ENCODE results near the gene DHX32.

DHX32 gene

DNA sequence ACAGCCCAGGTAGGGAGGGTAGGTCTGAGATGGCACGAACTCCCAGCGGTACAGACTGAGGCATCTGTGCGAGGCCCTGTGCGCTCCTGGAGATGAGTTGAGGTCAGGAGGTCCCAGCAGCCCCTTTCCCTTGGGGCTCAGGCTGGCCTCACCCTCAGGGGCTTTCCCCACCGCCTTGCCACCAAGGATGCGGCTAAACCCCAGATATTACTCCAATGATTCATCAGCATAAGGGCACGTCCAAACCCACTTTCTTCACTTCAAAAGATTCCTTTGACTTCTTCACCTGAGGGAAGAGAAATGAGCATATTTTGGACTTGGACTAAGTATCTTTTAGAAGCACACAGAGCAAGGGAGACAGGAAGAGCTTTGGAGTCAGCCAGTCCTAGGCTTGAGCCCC is 78.4 kb downstream of the DHX32 start:
- DNase-seq (ENCODE audit: low spot score): no peak

DNA sequence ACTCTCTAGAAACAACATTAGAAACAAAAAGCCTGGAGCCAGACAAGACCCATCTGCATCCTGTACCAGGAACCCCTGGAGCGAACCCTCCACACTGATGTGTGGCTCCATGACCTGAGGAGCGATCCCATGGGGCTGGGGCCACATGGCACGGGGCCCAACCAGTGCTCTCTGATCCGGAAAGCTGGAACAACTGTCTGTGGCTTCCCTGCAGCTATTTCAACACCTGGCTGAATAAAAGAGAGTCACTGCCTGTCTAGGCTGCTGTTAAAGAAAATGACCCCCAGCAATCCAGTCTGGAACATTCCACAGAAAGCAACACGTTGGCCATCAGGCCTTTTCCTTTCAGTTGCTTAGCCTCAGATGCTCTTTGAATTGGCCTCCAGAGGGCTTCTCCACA is 79.0 kb downstream of the DHX32 start:
- DNase-seq (ENCODE audit: low spot score): no peak

DNA sequence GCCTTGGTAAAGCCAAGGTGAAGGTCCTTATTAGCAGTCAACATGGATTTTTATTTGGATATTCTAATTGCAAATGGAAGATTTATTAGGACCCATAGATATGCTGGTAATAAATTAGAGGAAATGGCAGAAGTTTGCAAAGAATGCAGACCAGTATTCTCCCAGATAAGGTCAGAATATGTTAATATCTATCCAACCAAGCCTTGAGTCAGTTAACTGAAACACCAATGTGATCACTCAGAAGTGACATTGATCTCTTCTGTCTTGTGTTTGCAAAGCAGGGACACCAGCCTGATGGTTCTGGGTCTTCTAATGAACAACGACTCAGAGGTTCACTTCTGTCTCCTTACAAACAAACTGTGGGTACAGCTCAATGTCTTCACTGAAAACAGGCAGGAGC is 79.5 kb downstream of the DHX32 start:
- no peak for DNase-seq (ENCODE audit: low spot score)

DNA sequence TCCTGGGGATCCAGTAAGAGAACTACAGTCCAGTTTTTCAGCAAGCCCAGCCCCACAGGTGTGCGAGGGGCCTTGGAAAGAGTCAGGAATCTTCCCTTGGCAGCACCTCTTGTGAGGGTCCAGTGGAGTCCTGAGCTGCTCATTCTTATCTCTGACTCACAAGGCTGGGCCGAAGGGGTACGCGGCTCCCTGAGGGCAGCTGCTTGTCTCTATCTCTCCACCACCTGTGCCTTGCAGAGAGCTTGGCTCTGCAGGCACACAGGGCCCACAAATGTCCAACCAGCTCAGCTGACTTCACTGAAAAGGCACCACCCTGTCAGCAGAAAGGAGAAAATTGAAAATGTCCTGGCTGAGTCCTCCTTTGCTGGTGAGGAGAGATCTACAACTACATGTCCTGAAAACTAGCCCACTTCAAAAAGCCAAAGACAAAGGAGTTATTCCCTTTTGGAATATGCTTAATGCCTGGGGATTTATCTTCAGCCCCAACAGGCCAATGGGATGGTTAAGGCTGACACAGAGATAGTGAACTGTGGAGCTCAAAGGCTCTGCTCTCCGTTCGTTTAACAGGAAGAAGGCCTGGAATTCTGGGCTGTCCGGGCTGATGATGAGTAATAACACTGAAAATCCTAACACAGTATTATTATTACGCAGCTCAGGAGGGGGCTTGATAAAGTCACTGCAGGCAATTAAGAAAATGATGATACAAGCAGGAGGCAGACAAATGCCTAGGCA is 81.5 kb downstream of the DHX32 start:
- DNase-seq (ENCODE audit: low spot score): no peak

DNA sequence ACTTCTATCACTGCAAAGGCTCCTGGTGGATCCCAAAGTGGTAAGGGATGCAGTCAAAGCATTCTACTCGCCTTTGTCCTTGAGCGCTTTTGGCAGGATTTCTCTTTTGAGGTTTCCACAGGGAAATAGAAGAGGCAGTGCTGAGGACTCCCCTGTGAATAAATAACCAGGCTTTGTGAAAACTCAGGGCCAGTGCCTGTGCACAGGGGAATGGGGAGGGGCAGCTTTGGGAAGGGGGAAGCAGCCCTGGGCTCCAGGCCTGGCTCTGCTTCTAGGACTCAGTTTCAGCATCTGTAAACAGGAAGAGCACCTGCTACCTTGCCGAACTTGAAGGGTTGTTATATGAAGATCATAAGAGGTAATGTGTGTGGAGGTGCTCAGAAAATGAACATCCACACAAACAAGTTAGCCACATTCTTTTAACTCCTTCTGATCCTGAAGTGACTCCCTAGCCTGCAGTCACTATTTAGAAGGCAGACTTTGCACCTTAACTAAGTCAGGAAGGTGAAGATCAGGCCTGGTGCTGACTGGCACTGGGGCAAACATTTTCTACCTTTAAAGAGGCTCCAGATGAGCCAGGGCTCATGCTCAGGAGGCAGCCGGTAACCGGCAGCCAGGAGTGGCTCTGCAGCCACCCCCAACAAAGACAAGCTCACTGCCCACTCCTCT is 83.0 kb downstream of the DHX32 start:
- no peak for DNase-seq (ENCODE audit: low spot score)

DNA sequence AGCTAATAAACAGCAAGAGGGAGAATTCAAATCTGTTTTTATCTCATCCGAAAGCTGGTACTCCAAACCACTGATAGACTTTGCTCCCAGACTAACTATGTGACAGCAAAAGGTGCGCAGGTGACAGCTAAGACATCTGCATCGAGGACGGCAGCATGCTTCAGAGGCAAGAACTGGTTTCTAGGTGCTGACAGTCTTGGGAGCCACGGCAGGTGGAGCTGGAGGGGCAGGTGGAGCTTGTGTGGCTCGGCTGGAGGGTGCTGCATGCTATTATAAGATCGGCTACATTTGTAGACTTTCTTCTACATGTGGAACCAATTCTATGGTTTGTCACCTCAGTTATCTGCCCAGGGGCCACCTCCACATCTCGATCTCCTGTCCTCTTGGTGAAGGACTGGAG is 83.7 kb downstream of the DHX32 start:
- DNase-seq (ENCODE audit: low spot score): no peak

DNA sequence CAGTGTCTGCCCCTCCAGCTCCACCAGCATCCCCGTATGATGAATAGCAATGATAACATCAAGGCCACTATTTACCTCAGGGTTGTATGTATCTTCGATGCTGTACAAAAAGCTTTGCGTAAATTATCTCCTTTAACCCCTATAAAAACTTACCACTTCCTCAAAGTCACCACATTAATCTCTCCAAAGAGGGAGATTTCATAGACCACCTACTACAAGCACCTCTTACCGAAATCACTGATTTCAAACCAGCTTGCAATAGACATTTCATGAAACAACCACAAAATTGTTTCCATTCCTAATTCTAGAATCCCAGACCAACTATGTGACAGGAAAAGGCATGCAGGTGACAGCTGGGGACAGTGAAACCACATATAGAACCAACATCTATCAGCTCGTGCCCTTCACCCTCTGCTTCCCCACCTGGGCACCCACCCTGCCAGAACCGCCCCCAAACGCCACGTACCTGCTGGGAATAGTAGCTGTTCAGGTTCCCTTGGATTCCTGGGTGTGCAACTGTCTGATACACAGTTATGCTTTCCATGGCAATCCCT is 85.4 kb downstream of the DHX32 start:
- DNase-seq (ENCODE audit: low spot score): no peak

DNA sequence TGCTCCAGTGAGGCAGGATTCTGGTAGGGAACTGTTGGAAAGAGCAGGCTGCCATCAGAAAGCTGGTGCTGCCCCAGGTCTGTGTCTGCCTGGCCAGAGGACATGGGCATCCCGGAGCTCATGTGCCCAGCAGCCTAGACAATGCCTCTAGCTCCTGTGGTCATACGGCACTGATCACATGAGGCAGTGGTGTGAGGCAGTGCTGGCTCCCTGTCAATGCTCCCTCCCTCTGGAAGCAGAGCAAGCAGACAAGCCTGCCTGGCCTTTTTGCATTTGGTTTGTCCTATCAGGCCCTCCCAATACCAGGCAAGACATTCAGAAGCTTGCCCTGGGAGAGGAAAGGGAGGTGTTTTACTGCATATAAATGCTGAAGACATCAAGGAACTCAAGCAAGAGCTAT is 86.0 kb downstream of the DHX32 start:
- DNase-seq (ENCODE audit: low spot score): peak; percentile 93

DNA sequence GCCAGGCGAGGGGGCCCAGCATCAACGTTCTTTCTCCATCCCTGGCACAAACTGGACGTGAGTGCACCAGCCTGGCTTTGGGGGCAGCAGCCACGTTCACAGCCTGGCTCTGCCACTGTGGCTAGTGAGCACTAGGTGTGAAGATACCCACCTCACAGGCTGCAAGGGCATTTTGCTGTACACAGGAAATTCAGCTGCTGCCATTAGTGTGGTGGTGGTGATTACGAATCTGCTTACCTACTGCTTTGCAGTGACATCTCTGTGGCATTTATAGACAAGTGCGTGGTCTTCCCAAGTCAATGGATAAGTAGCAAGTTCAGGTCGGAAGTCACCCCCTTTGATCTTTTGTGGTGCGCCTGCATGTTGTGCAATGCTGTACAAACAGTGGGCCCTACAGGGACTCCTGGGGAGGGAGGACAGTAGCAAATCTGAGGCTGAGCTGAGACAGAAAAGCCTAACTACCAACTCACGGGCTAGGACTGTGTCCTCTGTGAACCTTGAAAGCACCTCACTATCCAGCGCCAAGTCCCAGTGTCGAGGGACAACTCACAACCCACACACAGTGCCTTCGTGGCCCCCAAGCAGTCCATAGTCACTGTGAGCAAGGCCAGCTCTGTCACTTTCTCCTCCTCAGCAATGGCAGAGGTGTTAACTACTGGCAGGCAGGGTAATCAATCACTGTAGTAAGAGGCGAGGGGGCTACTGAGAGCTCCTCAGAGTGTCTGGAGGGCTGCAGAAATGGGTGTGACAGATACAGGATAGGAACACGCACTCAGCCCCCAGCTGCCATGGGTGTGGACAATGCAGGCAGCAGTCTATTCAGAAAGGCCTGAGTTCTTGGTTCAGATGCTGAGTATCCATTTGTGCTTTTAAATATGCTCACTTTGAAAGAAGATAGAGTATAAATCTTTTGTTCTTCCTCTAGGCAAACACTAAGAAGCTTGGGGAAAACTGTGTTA is 88.5 kb downstream of the DHX32 start:
- no peak for DNase-seq (ENCODE audit: low spot score)

DNA sequence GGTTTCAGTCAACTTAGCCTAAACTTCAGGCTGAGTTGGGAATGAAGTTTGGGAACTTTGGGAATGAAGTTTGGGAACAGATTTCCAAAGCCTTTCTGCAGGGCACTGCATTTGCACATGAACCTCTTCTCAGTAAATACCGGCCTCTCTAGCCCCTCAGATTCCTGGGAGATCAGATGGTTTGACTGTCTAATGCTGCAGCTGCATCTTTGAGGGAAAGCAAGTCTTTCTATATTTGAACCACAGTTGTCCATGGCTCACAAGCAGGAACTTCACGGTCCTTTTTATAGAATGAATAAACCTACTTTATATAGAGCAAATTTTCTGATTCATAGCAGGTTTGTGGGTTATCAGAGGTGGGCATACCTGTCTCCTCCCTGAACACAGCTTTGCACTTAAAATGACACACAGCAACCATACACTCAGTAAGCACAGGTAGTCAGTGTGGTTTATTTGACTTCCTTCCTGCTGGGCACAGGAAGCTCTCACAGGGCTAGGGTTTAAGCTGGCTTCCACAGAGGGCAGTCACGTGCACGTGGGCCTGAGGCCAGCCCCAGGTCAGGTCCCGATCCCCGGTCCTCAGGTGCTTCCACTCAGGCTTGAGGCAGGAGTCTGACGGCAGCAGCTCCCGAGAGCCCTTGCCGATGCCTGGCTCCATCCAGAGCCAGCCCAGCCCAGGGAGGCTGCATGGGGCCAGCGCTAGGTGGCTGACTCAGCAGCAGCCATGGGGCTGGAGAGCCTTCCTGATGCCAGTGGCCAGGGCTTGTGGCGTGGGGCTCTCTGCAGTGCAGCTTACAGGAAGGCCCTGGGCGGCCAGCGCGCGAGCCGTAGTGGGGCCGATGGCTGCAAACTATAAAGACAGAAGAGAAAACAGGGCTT is 92.7 kb downstream of the DHX32 start:
- DNase-seq (ENCODE audit: low spot score): no peak
